Measurements from ENCODE around the gene ST6GAL1.
"Not testable (repeated sequence)": the region's sequence is repeated elsewhere in the genome, so short reads cannot be mapped to it uniquely, and the experiment has no call there.

ST6GAL1 gene

DNA sequence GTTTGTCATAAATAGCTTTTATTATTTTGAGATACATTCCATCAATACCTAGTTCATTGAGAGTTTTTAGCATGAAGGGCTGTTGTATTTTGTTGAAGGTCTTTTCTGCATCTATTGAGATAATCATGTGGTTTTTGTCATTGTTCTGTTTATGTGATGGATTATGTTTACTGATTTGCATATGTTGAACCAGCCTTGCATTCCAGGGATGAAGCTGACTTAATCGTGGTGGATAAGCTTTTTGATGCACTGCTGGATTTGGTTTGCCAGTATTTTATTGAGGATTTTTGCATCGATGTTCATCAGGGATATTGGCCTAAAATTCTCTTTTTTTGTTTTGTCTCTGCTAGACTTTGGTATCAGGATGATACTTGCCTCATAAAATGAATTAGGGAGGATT lies 124.1 kb downstream of the ST6GAL1 start:
- not testable (repeated sequence) for DNase-seq

DNA sequence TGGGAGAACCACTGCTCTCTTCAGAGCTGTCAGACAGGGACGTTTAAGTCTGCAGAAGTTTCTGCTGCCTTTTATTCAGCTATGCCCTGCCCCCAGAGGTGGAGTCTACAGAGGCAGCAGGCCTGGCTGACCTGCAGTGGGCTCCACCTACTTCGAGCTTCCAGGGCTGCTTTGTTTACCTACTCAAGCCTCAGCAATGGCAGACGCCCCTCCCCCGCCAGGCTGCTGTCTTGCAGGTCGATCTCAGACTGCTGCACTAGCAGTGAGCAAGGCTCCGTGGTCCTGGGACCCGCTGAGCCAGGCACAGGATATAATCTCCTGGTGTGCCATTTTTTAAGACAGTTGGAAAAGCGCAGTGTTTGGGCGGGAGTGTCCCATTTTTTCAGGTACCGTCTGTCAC lies 127.5 kb downstream of the ST6GAL1 start:
- not testable (repeated sequence) for DNase-seq

DNA sequence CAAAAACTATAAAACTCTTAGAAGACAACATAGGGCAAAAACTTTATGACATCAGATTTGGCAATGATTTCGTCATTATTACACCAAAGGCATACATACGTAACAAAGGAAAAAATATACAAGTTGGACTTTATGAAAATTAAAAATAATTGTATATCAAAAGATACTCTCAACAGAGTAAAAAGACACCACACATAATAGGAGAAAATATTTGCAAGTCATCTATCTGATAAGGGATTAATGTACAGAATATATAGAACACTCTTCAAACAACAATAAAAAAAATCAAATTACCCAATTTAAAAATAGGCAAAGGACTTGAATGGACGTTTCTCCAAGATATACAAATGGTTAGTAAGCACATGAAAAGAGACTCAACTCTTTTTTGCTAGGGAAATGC lies 131.4 kb downstream of the ST6GAL1 start:
- no peak for DNase-seq

DNA sequence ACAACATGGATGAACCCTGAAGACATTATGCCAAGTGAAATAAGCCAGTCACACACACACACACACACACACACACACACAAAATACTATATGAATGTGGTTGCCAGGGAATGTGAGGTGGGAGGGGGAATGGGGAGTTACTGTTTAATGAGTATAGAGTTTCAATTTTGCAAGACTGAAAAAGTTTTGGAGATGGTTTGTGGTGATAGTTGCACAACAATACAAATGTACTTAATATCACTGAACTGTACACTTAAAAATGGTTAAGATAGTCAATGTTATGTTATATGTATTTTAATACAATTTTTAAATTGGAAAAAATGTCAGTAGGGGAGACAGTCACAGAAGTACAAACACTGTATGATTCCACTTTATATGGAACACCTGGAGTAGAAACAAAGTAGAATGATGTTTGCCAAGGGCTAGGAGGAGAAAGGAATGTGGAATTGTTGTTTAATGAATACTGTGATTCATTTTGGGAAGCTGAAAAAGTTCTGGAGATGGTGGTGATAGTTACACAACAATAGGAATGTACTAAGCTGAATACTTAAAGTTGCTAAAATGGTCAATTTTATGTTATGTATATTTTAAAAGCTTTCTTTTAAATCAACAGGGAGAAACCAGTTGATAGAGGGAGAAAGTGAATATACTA lies 132.3 kb downstream of the ST6GAL1 start:
- no peak for DNase-seq

DNA sequence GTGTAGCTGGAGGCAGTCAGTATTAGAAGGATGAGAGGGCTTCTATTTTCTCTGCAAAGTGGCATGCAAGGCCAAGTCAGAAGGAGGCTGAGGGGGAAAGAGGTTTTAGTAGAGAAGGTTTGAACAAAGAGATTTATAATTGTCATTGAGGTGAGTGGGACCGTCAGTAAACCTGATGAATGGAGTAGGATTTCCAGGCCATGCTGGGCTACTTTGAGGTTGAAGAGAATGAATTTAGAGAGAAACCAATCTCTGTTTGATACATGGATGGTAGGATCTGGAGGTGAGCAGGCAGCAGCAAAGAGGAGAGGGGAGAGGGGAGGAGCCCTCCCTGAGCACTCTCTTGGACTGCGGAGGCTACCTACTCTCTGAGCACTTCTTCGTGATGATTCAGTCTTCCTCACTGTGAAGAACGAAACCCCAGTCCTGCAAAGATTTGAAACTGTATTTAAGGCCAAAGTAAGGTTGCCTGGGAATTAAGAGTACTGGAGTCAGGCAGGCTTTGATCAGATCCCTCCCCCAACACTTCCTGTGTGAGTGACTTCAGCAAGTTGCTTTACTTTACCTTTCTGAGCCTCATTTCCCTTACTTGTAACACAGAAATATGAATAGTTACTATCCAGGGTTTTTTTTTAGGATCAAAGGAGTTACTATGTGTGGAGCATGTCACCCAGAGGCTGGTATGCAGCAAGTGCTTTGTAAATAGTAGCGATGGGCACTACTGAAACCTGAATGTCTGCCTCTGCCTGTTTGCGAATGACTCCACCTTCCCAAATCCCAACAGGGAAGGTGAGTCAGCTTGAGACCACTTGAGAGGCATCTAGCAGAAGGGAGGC lies 133.2 kb downstream of the ST6GAL1 start:
- DNase-seq, result no peak

DNA sequence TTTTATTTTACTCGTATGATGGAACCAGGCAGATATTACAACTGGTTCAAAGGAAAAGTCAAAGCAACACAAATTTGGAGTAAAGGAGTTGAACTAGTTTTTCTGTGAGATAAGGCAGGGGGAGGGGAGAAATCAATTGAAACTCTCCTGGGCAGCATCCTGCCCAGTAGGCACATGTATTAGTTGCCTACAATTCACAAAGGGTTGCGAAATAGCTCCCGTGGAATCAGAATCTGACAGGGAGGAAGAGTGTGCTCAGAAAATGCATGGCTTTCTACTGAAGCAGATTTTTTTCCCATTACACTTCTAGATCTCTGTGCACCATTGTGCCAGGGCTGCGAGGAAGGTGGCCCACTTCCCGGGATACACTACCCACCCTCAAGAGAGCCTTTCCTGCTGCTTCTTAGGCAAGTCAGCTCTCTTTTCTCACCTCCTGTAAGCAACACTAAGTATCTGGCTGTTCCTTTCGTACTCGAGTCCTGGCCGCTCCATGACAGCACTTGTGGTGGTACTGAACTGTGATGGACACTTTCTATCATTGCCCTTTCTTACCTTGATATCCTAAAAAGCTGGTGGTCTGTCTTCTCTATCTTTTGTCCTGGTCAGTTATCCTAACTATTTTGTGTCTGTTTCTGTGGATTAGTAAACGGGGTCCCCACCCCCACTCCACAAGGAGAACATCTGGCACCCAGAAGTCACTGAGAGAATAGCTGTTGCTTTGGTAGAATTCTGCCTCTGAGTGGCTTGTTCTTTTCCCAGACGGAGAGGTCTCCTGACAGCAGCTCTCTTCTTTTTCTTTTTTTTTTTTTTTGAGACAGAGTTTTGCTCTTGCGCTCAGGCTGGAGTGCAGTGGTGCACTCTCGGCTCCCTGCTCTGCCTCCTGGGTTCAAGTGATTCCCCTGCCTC lies 134.1 kb downstream of the ST6GAL1 start:
- DNase-seq, result no peak

DNA sequence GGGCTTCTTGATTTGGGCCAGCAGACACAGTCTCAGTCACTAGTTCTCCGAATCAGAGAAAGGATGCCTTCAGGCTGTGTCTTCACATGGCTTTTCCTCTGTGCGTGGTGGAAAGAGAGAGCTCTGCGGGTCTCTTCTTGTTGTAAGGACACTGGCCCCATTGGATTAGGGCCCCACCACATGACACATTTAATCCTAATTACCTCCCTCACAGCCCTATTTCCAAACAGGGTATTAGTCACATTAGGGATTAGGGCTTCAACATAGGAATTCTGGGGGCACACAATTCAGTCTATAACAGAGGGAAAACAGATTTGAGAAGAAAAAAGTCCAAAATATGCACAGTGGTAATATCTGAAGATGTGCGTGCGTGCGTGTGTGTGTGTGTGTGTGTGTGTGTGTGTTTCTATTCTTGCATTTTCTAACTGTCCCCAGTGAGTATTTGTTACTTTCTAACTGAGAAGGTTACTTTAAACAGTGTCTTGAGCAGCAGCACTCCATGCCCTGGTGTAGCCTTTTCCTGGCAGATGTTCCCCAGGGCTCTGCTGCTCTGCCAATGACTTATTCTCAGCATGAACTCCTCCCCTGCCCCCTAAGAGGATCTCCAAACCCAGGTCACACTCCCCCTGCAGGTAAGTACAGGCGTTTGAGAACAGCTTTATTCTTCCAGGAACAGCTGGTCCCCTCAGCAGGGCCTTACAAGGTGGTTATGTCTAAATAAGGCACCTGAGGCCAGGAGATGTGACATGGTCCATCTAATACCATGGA lies 136.1 kb downstream of the ST6GAL1 start:
- no peak for DNase-seq

DNA sequence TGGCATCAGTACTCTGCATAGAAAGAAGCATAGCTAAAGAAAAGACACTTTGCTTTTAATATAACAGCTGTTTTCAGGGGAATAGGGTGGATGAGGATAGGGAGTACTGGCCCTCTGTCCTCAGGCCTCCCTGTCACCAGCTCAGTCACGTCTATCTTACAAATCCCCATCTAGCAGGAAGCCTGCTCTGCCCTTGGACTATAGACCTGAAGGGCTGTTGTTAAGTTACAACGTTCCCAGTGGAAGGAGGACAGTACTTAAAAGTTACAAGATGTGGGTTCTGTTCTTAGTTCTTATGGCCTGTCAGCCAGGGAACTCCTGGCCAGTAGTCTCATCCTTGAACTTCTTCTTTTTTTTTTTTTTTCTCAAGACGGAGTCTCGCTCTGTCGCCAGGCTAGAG lies 138.5 kb downstream of the ST6GAL1 start:
- DNase-seq, result no peak

DNA sequence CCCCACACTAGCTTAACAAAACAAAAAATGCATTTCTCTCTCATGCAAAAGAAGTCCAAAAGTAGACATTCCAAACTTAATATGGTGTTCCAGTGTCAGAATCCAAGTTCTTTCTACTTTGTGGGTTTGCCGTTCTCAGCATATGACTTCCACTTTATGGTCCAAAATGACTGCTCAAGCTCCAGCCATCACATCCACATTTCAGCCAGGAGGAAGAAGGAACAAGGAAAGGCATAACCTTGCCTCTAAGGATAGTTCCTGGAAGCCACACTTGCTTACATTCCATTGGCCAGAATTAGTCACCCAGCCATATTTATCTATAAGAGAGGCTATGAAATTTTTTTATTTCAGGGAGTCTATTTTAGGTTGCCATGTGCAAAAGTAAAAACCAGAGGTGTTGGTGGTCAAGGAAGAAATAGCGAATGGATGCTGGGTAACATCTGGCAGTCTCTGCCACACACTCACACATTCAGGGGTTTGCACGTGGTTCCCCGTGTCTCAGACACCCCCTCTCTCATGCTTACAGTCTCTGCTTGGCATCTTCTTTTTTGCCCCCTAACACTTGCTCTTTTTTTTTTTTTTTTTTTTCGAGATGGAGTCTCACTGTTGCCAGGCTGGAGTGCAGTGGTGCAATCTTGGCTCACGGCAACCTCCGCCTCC lies 139.7 kb downstream of the ST6GAL1 start:
- DNase-seq, result no peak

DNA sequence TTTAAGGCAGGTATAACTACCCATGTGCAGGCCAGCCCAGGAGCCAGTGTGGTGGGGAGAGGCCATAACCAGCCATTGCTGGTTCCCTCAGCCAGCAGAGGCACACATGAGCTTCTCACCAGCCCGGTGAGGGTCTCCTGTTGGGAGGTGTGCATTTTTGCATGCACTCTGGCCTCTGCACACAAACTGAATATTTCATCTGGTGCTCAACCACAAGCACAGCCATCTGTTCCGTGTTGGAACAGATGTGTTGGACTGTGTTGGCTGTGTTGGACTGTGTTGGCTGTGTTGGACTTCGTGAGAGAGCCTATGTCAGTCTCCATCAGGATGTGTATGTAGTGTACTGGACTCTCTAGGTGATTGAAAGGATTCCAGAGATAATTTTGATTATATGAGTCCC lies 141.8 kb downstream of the ST6GAL1 start:
- no peak for DNase-seq

DNA sequence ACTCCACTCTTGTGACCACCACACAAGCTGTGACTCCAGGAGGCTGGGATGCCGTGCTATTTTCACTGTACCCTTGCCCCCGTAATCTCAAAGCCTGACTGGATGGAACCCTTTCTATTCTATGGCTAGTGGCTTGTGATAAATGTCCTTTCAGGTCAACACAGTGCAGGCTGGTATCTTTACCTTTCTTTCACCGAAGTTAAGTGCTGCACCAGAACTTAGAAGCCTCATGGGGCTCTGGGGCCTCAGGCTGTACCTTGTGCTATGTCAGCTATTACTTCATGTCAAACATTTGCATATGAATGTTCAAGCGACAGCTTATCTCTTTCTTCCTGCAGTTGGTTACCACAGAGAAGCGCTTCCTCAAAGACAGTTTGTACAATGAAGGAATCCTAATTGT lies 142.2 kb downstream of the ST6GAL1 start:
- DNase-seq, result no peak

DNA sequence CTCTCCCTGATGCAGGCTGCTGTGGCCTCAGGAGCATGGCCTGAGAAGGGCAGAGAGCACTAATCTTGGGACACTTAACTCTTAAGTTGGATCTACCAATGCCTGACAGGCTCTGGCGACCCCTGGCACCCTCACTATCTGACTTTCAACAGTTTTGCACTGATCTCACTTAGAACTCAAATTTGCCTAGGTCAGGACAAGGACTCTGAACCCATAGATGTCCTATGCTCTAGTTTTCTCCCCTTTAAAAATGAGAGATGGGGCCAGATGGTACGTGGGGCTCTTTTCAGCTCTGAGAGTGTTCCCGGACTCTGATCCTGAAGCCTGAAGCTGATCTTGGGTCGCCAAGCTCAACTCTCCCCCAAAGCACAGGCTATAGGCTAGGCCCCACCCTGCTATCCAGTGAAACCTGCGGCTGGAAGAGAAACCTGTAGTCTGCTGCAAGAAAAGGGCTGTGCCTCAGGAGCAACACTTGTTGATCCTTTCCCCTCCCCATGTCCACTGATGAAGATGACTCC lies 143.3 kb downstream of the ST6GAL1 start:
- no peak for DNase-seq

DNA sequence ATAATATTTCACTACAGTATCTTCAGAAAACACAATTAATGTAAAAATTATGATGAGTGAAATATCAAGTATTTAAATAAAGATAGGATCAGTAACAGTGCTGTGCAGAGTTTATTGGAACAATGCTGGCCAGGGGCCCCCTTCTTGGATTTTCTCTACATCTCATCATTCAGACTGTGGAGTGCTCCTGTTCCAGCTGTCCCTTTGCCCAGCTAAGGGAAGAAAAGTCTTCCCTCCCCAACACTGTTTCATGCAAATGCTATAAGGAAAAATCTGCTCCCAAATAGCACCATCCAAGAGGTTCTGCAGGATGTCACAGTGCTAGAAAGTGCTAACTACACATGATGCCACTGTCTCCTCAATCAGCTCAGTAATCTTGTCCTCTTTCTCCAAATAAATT lies 144.5 kb downstream of the ST6GAL1 start:
- DNase-seq, result no peak

DNA sequence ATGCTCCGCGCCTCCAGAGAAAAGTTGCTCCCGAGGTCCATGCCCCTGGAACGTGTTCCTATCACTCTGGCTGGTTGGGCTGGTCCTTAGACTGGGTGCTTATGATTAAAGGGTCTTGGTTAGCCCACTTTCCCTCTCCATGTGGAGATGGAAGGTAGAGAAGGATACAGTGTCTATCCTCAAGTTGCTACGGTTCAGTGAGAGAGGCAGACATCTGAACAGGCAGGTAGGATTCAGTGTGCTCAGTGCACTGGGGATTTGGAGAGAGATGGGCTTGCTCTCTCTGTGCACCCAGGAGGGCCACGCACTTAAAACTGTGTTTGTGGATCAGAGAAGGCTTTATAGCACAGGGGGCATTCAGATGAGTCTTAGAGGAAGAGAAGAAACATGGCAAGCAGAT lies 146.0 kb downstream of the ST6GAL1 start:
- no peak for DNase-seq

DNA sequence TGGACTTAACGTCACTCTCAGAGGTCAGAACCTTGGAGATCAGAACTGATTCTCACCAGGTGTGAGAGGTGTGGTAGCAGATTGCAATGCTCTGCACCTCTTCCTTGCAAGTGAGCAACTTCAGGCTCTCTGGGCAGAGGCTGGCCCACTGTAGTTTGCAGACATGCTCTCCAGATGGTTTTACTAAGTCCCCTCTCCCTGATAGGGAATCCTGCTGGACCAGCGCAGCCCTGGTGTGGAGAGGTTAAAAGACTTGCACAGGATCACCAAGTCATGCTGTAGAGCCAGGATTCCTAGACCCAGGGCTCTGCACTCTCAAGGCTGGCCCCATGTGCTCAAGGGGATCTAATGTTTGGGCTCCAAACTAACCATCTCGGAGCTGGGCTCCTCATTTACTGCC lies 146.8 kb downstream of the ST6GAL1 start:
- DNase-seq, result no peak

DNA sequence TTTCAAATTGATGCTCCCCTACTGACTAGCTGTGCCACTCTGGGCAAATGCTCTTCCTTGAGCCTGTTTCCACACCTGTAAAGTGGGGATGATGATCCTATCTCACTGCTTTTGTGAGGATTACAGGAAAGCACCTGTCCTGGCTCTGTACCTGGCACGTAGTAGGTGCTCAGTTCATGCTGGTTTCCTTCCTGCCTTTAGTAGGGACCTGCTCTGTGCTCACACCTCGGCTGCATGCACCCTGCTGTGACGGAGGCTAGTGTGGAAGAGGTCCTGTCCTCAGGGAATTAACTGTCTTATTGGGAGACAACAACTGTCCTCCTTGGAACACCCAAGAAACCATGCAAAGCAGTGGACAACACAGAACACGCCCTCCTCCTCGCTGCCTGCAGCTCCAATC lies 147.2 kb downstream of the ST6GAL1 start:
- DNase-seq, result no peak

DNA sequence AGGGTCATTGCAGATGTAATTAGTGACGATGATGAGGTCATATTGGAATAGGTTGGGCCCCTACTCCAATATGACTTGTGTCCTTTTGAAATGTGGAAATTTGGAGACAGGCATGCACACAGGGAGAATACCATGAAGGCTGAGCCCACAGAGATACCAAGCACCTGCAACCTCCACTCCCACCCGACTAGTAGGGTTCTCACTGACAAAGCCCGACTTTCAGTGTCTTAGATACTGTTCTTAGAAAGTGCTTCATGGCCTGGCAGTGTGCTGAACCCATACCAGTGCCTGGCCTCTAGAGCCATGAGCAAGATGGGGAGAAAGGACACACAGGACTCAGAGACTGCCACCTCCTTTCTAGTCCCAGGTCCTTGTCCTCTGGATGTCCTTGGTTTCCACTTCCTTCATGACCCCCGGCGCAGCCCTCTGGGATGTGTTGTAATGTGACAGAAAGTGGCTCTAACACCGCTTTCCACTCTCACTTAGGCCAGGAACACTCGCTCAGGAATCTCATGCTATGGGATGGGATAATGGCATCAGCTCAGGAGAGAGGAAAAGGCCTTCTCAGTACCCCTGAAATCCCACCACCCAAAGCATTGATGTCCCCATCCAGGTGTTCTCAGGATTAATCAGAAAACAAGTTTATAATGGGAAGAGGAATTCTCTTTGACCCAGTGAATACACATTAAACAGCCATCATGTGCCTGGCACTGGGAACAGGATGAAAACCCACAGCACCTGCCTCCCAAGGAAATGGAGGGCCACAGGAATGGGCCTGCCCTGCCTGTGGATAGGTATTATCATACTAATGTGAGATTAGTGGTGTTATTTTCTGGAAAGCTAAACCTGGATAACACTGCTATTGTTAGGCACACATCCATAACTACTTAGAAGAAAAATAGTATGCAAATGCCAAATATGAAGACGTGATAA lies 149.0 kb downstream of the ST6GAL1 start:
- DNase-seq, result no peak

DNA sequence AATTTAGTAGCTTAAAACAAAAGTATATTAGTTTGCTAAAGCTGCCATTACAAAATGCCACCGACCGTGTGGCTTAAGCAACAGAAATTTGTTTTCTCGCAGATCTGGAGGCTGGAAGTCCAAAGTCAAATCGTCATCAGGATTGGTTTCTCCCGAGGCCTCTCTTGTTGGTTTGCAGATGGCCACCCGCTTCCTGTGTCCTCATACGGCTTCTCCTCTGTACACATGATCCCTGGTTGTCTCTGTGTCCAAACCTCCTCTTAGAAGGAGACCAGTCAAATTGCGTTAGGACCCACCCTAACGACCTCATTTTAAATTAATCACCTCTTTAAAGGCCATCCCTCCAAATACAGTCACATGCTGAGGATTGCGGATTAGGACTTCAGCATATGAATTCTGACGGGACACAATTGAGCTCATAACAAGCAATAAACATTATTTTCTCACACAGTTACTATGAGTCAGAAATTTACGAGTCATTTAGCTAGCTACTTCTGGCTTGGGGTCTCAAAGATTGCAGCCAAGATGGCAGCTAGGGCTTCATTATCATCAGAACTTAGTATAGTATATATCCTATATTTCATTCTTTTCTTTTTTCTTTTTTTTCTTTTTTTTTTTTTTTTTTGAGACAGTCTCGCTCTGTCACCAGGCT lies 150.6 kb downstream of the ST6GAL1 start:
- DNase-seq, result no peak

DNA sequence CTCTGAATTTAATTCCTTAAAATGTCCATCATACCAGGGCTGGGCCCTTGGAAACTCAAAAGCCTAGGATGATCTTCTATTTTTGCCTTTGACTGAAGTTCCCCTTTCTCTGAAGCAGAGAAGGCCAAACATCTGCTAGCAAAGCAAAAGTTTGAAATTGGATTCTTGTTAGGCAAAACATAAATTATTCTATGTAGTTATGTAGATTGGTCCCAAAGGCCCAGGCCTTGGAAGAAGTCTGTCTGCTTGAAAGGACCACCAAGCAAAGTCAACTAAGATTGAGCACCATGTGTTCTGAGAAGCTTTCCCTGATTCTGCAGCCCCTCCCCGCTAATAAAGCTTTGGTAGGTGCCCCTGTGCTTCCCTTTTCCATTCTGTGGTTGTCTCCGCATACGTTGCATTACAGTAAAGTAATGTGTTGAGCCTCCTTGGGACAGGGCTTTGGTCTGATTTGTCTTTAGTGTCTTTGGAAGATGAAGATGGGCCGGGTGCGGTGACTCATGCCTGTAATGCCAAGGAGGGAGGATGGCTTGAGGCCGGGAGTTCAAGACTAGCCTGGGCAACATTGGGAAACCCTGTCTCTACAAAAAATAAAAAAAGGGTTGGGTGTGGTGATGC lies 152.5 kb downstream of the ST6GAL1 start:
- DNase-seq, result no peak

DNA sequence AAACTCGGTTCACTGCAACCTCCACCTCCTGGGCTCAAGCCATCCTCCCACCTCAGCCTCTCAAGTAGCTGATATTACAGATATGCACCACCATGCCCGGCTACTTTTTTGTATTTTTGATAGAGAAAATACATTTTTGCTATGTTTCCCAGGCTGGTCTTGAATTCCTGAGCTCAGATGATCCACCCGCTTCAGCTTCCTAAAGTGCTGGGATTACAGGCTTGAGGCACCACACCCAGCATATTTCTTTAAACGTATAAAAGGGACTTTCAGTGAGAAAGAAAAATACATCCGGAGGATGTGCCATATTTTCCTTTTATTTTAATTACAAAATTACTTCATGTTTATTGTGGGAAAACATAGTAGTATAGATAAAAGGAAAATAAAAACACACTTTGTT lies 153.8 kb downstream of the ST6GAL1 start:
- no peak for DNase-seq

All from amniotic stem cell (primary cell).